SK-N-SH treated with all-trans-retinoic acid at 6 μM for 48 hours (cell line): Measurements from ENCODE around the gene SLU7.

Experiments
- ATAC-seq: fragments of 200-7000 bp; cut with Tn5 transposase; 3 replicates; pipeline ENCODE4 v1.9.1; 2020; ENCODE audit warnings: mild to moderate bottlenecking, moderate library complexity
- ARNTL ChIP-seq: fragments of 450-650 bp; formaldehyde crosslinking; IDR thresholded peaks from 2 replicates; pipeline ENCODE4 v1.5.0; 2020; ENCODE audit warnings: low read depth, mild to moderate bottlenecking, moderate library complexity, borderline replicate concordance
- BACH2 ChIP-seq: fragments of 250-450 bp; sonication (Bioruptor Pico); IDR thresholded peaks from 2 replicates; pipeline ENCODE4 v1.9.0; 2021; ENCODE audit warnings: mild to moderate bottlenecking, borderline replicate concordance
- CREB5 ChIP-seq: fragments of 250-450 bp; sonication (Bioruptor Pico); IDR thresholded peaks from 2 replicates; pipeline ENCODE4 v1.5.1; 2020; ENCODE audit warnings: low read depth, mild to moderate bottlenecking, moderate library complexity
- CSDC2 ChIP-seq: fragments of 250-450 bp; sonication (Bioruptor Pico); IDR thresholded peaks from 2 replicates; pipeline ENCODE4 v1.5.0; 2020; ENCODE audit warnings: mild to moderate bottlenecking, moderate library complexity
- ESRRG ChIP-seq: fragments of 250-450 bp; sonication (Bioruptor Pico); IDR thresholded peaks from 2 replicates; pipeline ENCODE4 v1.6.1; 2021; ENCODE audit warnings: mild to moderate bottlenecking
- GLIS3 ChIP-seq: fragments of 250-450 bp; sonication (Bioruptor Pico); IDR thresholded peaks from 2 replicates; pipeline ENCODE4 v1.5.0; 2020; ENCODE audit warnings: mild to moderate bottlenecking, moderate library complexity
- ISL1 ChIP-seq: fragments of 250-450 bp; sonication (Bioruptor Pico); IDR thresholded peaks from 2 replicates; pipeline ENCODE4 v2.1.2; 2022; ENCODE audit warnings: mild to moderate bottlenecking, moderate library complexity
- OSR1 ChIP-seq: fragments of 250-450 bp; sonication (Bioruptor Pico); IDR thresholded peaks from 2 replicates; pipeline ENCODE4 v1.8.0; 2022; ENCODE audit warnings: moderate library complexity, mild to moderate bottlenecking, inconsistent platforms
- POU6F1 ChIP-seq: fragments of 250-450 bp; sonication (Bioruptor Pico); IDR thresholded peaks from 2 replicates; pipeline ENCODE4 v1.8.0; 2021; ENCODE audit warnings: low read depth, mild to moderate bottlenecking, moderate library complexity, borderline replicate concordance
- PPARA ChIP-seq: fragments of 250-450 bp; sonication (Bioruptor Pico); IDR thresholded peaks from 2 replicates; pipeline ENCODE4 v1.5.0; 2020; ENCODE audit warnings: mild to moderate bottlenecking, borderline replicate concordance
- RARB ChIP-seq: fragments of 250-450 bp; sonication (Bioruptor Pico); IDR thresholded peaks from 2 replicates; pipeline ENCODE4 v1.8.0; 2021; ENCODE audit warnings: mild to moderate bottlenecking, moderate library complexity
- SNAI2 ChIP-seq: fragments of 250-450 bp; sonication (Bioruptor Pico); IDR thresholded peaks from 2 replicates; pipeline ENCODE4 v1.5.0; 2020; ENCODE audit warnings: mild to moderate bottlenecking, moderate library complexity
- TCF4 ChIP-seq: fragments of 250-450 bp; sonication (Bioruptor Pico); IDR thresholded peaks from 2 replicates; pipeline ENCODE4 v1.8.0; 2021; ENCODE audit warnings: mild to moderate bottlenecking, moderate library complexity, borderline replicate concordance
- TOX ChIP-seq: fragments of 250-450 bp; sonication (Bioruptor Pico); IDR thresholded peaks from 2 replicates; pipeline ENCODE4 v1.8.0; 2021; ENCODE audit warnings: mild to moderate bottlenecking, moderate library complexity, borderline replicate concordance
- ZC3H10 ChIP-seq: fragments of 250-450 bp; sonication (Bioruptor Pico); IDR thresholded peaks from 2 replicates; pipeline ENCODE4 v1.5.1; 2021; ENCODE audit warnings: mild to moderate bottlenecking, moderate library complexity
- ZFP3 ChIP-seq: fragments of 250-450 bp; sonication (Bioruptor Pico); IDR thresholded peaks from 2 replicates; pipeline ENCODE4 v1.5.0; 2020; ENCODE audit warnings: mild to moderate bottlenecking, moderate library complexity
- ZFP30 ChIP-seq: fragments of 450-650 bp; formaldehyde crosslinking; IDR thresholded peaks from 2 replicates; pipeline ENCODE4 v1.5.0; 2022; ENCODE audit warnings: mild to moderate bottlenecking, moderate library complexity
- ZNF565 ChIP-seq: fragments of 450-650 bp; formaldehyde crosslinking; conservative IDR thresholded peaks from 2 replicates; pipeline ENCODE4 v1.5.0; 2020; ENCODE audit warnings: low read depth, mild to moderate bottlenecking, moderate library complexity
- ZNF70 ChIP-seq: fragments of 450-650 bp; formaldehyde crosslinking; IDR thresholded peaks from 2 replicates; pipeline ENCODE4 v1.5.0; 2020; ENCODE audit warnings: mild to moderate bottlenecking, moderate library complexity
- ZNF8 ChIP-seq: fragments of 450-650 bp; formaldehyde crosslinking; IDR thresholded peaks from 2 replicates; pipeline ENCODE4 v1.5.0; 2020; ENCODE audit warnings: mild to moderate bottlenecking, moderate library complexity
- TF ChIP-seq, protein P1 (sequence below): fragments of 250-450 bp; sonication (Bioruptor Pico); IDR thresholded peaks from 2 replicates; pipeline ENCODE4 v1.5.1; 2021; ENCODE audit warnings: mild to moderate bottlenecking, moderate library complexity
- TF ChIP-seq, protein P2 (sequence below): fragments of 250-450 bp; sonication (Bioruptor Pico); IDR thresholded peaks from 2 replicates; pipeline ENCODE4 v1.8.0; 2020; ENCODE audit warnings: mild to moderate bottlenecking, moderate library complexity, borderline replicate concordance
- TF ChIP-seq, protein P3 (sequence below): fragments of 250-450 bp; sonication (Bioruptor Pico); IDR thresholded peaks from 2 replicates; pipeline ENCODE4 v1.5.0; 2020; ENCODE audit warnings: mild to moderate bottlenecking, moderate library complexity

Gene SLU7

DNA sequence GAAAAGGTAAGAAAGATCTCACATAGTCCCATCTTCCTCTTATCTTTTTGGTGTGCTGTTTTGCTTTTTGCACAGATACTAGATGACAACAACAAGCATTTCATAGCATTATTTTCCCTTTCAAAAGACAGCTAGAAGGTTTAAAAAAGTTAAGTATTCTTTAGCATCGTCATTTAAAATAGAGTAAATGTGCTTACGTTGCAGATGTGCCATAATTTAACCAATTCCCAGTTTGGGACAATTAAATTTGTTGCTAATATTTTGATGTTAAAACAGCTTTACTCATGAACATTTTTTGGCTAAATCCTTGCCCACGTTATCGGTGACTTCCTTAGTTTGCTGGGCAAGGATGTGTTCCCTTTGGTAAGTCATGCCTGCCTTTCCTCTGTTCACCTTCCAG, 44.3 kb upstream of the SLU7 start:
- no peak for TF ChIP-seq CREB5
- no peak for TF ChIP-seq TCF4 (CRISPR knock-in tag)
- no peak for TF ChIP-seq CSDC2
- no peak for TF ChIP-seq ESRRG (CRISPR knock-in tag)
- no peak for TF ChIP-seq SNAI2 (CRISPR knock-in tag)
- TF ChIP-seq TOX (CRISPR knock-in tag) = no peak
- no peak for TF ChIP-seq ZC3H10 (CRISPR knock-in tag)
- TF ChIP-seq, protein P1, sequence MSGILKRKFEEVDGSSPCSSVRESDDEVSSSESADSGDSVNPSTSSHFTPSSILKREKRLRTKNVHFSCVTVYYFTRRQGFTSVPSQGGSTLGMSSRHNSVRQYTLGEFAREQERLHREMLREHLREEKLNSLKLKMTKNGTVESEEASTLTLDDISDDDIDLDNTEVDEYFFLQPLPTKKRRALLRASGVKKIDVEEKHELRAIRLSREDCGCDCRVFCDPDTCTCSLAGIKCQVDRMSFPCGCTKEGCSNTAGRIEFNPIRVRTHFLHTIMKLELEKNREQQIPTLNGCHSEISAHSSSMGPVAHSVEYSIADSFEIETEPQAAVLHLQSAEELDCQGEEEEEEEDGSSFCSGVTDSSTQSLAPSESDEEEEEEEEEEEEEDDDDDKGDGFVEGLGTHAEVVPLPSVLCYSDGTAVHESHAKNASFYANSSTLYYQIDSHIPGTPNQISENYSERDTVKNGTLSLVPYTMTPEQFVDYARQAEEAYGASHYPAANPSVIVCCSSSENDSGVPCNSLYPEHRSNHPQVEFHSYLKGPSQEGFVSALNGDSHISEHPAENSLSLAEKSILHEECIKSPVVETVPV (CRISPR knock-in tag) = no peak
- no peak for TF ChIP-seq ZFP3 (CRISPR knock-in tag)
- TF ChIP-seq, protein P2, sequence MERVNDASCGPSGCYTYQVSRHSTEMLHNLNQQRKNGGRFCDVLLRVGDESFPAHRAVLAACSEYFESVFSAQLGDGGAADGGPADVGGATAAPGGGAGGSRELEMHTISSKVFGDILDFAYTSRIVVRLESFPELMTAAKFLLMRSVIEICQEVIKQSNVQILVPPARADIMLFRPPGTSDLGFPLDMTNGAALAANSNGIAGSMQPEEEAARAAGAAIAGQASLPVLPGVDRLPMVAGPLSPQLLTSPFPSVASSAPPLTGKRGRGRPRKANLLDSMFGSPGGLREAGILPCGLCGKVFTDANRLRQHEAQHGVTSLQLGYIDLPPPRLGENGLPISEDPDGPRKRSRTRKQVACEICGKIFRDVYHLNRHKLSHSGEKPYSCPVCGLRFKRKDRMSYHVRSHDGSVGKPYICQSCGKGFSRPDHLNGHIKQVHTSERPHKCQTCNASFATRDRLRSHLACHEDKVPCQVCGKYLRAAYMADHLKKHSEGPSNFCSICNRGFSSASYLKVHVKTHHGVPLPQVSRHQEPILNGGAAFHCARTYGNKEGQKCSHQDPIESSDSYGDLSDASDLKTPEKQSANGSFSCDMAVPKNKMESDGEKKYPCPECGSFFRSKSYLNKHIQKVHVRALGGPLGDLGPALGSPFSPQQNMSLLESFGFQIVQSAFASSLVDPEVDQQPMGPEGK (CRISPR knock-in tag) = no peak
- TF ChIP-seq ZNF70 (CRISPR knock-in tag) = no peak
- TF ChIP-seq ARNTL (CRISPR knock-in tag) = no peak
- no peak for TF ChIP-seq ZNF565 (CRISPR knock-in tag)
- TF ChIP-seq ZFP30 (CRISPR knock-in tag) = no peak
- TF ChIP-seq, protein P3, sequence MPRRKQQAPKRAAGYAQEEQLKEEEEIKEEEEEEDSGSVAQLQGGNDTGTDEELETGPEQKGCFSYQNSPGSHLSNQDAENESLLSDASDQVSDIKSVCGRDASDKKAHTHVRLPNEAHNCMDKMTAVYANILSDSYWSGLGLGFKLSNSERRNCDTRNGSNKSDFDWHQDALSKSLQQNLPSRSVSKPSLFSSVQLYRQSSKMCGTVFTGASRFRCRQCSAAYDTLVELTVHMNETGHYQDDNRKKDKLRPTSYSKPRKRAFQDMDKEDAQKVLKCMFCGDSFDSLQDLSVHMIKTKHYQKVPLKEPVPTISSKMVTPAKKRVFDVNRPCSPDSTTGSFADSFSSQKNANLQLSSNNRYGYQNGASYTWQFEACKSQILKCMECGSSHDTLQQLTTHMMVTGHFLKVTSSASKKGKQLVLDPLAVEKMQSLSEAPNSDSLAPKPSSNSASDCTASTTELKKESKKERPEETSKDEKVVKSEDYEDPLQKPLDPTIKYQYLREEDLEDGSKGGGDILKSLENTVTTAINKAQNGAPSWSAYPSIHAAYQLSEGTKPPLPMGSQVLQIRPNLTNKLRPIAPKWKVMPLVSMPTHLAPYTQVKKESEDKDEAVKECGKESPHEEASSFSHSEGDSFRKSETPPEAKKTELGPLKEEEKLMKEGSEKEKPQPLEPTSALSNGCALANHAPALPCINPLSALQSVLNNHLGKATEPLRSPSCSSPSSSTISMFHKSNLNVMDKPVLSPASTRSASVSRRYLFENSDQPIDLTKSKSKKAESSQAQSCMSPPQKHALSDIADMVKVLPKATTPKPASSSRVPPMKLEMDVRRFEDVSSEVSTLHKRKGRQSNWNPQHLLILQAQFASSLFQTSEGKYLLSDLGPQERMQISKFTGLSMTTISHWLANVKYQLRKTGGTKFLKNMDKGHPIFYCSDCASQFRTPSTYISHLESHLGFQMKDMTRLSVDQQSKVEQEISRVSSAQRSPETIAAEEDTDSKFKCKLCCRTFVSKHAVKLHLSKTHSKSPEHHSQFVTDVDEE = no peak
- no peak for TF ChIP-seq POU6F1 (CRISPR knock-in tag)
- no peak for TF ChIP-seq PPARA (CRISPR knock-in tag)
- TF ChIP-seq ISL1 (CRISPR knock-in tag) = no peak
- TF ChIP-seq, all 23 proteins: peak for 0

DNA sequence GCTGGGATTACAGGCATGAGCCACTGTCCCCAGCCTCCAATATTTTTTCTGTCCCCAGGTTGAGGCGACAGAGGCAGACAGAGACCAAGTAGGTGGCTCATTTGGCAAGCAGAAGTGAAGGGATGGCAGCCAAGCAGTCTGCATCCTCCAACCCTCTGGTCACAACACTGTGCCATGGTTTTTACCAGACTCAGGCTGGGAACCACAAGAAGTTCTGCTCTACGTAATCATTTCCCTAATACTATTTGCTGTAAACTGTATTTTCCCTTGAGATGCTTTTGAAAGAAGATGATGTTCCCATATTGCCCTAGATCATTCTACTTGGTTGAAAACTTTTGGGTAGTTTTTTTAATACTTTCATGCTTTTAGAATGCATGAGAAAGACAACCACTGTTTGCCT, 43.3 kb upstream of the SLU7 start:
- TF ChIP-seq ZNF565 (CRISPR knock-in tag) (no peak), ZFP3 (CRISPR knock-in tag) (no peak), SNAI2 (CRISPR knock-in tag) (no peak), CSDC2 (no peak), ISL1 (CRISPR knock-in tag) (no peak), ZNF8 (CRISPR knock-in tag) (no peak), TOX (CRISPR knock-in tag) (no peak), OSR1 (no peak), GLIS3 (CRISPR knock-in tag) (no peak), ARNTL (CRISPR knock-in tag) (no peak), ZNF70 (CRISPR knock-in tag) (no peak), PPARA (CRISPR knock-in tag) (no peak)
- no peak for ATAC-seq

More for the DNA sequence above, 44.3 kb upstream of the SLU7 start:
- no peak for ATAC-seq

GRCh38 chr5:160461378-160461777, 42.5 kb upstream of the SLU7 start:
- ATAC-seq = no peak
- no peak for TF ChIP-seq ARNTL (CRISPR knock-in tag)
- TF ChIP-seq ZFP30 (CRISPR knock-in tag) = no peak
- TF ChIP-seq ZNF565 (CRISPR knock-in tag) = no peak
- TF ChIP-seq ISL1 (CRISPR knock-in tag) = no peak
- TF ChIP-seq CSDC2 = no peak
- TF ChIP-seq GLIS3 (CRISPR knock-in tag) = no peak
- TF ChIP-seq BACH2 (CRISPR knock-in tag) = no peak
- TF ChIP-seq TCF4 (CRISPR knock-in tag) = no peak
- TF ChIP-seq RARB = no peak
- no peak for TF ChIP-seq ZC3H10 (CRISPR knock-in tag)
- TF ChIP-seq, protein P1 (CRISPR knock-in tag) = no peak
- TF ChIP-seq ESRRG (CRISPR knock-in tag) = no peak
- TF ChIP-seq ZNF8 (CRISPR knock-in tag) = no peak
- TF ChIP-seq SNAI2 (CRISPR knock-in tag) = no peak
- no peak for TF ChIP-seq POU6F1 (CRISPR knock-in tag)
